LNCAP (cell line): ENCODE results near the gene ZNF98.

Source experiments
- CTCF ChIP-seq: fragments of 450-650 bp; IDR thresholded peaks from 2 replicates; pipeline ENCODE4 v1.5.1; 2017; ENCODE audit warnings: mild to moderate bottlenecking

ZNF98 gene

DNA sequence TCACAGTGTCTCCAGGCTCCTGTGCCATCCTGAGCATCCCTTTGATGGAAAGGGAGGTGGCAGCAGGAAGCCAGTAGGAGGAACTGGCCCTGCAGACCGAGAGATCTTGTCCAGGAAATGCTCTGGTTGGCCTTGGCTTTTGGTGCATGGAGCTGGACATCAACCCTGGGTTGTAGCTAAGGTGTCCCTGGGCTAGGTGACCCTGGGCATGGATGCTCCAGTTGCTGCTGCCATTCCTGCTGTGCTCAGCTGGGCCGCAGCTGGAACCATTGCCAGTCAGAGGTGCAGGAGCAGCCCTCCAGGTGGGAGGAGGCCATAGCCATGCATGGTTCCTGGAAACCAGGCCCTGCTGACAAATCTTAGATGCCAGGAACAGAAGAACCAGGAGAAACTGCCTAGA lies 67.5 kb downstream of the ZNF98 start:
- no peak for TF ChIP-seq CTCF
